Measurements from ENCODE around the gene MRC2.

The MRC2 gene

GRCh38 chr17:62641951-62642350 is 14.5 kb downstream of the MRC2 start:
- no peaks in the 10 kb centered on the region for H3K9me3 Mint-ChIP-seq
- H3K36me3 Mint-ChIP-seq, result no peaks in the 10 kb centered on the region
- no peaks in the 10 kb centered on the region for H3K27me3 Mint-ChIP-seq
- ATAC-seq (ENCODE audit: low read depth) (no peak), DNase-seq (ENCODE audit: low spot score in 2 of 2) (no peak)
- no peak overlapping the region for H3K4me3 Mint-ChIP-seq
- H3K4me1 Mint-ChIP-seq, result no peaks in the 10 kb centered on the region
- H3K27ac Mint-ChIP-seq, result no peak overlapping the region

DNA sequence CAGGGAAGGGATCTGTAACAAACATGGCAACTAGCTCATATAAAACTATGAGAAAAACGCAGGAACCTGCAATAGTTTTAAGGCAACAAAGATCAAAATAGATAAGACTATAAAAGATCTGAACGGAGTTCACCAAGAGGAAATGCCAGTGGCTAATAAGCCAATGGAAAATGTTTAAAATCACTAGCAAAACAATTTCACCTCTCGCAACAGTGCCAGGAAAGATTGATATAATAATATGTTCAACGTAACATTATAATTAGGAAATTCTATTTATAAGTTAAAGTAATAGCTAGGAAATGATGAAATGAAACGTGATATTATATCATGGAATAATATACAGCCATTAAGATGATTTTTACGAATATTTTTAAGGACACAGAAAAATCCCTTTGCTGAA is 16.0 kb downstream of the MRC2 start:
- no peaks in the 10 kb centered on the region for H3K9me3 Mint-ChIP-seq
- no peak overlapping the region for H3K27ac Mint-ChIP-seq
- no peaks in the 10 kb centered on the region for H3K36me3 Mint-ChIP-seq
- H3K4me1 Mint-ChIP-seq, result no peaks in the 10 kb centered on the region
- H3K4me3 Mint-ChIP-seq, result no peak overlapping the region
- no peak for DNase-seq (ENCODE audit: low spot score in 2 of 2)
- no peak for ATAC-seq (ENCODE audit: low read depth)
- H3K27me3 Mint-ChIP-seq, result no peaks in the 10 kb centered on the region

- Mint-ChIP-seq H3K27me3 (no peaks in the 10 kb centered on the region), H3K4me1 (no peaks in the 10 kb centered on the region), H3K36me3 (no peaks in the 10 kb centered on the region)
Observed at GRCh38 chr17:62644487-62645173, 17.2 kb downstream of the MRC2 start.

DNA sequence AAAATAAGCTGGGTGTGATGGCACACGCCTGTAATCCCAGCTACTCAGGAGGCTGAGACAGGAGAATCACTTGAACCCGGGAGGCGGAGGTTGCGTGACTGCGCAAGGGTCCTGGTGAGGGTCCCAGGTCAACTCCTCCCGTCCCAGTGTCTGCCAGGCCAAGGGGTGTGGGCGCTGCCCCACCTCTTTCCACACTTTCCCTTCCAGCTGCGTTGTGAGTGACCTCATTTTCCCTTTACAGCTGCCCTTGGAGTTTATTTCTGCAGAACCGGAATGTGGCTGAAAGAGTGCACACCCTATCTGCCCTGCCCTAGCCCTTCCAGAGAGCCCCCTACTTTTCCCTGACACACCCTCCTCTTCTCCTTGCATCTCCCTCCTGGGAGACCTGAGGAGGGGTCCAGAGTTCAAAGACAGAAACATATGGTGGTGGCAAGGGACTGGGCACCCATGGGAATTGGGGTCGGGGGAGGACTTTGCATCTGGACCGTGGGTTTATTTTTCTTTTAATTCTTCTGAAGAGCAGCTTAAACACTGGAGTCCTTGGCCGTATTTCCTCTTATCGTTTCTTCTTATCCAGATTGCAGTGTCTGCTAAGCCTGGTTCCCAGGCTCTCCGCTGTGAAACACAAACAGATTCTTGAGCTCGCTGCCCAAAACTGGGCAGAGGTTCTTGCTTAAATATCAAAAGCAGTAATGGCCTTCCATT is 20.9 kb downstream of the MRC2 start:
- no peak for ATAC-seq (ENCODE audit: low read depth)
- no peak overlapping the region for H3K27ac Mint-ChIP-seq
- H3K27me3 Mint-ChIP-seq, result peaks cover under 1% of the 10 kb centered on the region
- no peak overlapping the region for H3K4me3 Mint-ChIP-seq
- H3K4me1 Mint-ChIP-seq, result peaks cover 8% of the 10 kb centered on the region
- no peaks in the 10 kb centered on the region for H3K9me3 Mint-ChIP-seq
- DNase-seq (ENCODE audit: low spot score in 2 of 2), result no peak
- H3K36me3 Mint-ChIP-seq, result no peaks in the 10 kb centered on the region

More at GRCh38 chr17:62644487-62645173, 17.2 kb downstream of the MRC2 start:
- H3K9me3 Mint-ChIP-seq, result no peaks in the 10 kb centered on the region
- no peak for ATAC-seq (ENCODE audit: low read depth)
- DNase-seq (ENCODE audit: low spot score in 2 of 2), result no peak
- H3K27ac Mint-ChIP-seq, result no peak overlapping the region
- no peak overlapping the region for H3K4me3 Mint-ChIP-seq

DNA sequence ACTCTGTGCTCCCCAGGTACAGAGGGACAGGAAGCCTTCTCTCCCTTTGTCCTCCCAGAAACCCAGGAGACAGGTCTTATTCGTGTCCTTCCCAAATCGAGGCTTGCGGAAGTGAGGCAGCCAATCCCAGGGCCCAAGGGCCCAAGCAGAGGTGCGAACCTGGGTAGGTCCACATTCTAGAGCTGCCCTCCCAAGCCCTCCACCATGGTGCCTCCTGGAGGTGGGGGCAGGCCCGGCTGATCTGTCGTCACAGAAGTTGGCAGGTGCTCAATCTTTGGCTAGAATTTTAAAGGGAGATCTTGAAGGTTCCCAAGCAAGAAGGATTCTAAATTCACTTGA is 21.5 kb downstream of the MRC2 start:
- H3K36me3 Mint-ChIP-seq, result no peaks in the 10 kb centered on the region
- no peak overlapping the region for H3K27ac Mint-ChIP-seq
- H3K9me3 Mint-ChIP-seq, result no peaks in the 10 kb centered on the region
- DNase-seq (ENCODE audit: low spot score in 2 of 2), result no peak
- peaks cover 12% of the 10 kb centered on the region for H3K4me1 Mint-ChIP-seq
- no peak overlapping the region for H3K4me3 Mint-ChIP-seq
- no peak for ATAC-seq (ENCODE audit: low read depth)
- H3K27me3 Mint-ChIP-seq, result peaks cover 2% of the 10 kb centered on the region

- Mint-ChIP-seq H3K27me3 (peaks cover 2% of the 10 kb centered on the region), H3K4me1 (peaks cover 12% of the 10 kb centered on the region), H3K4me3 (no peak overlapping the region), H3K9me3 (no peaks in the 10 kb centered on the region), H3K36me3 (no peaks in the 10 kb centered on the region), H3K27ac (no peak overlapping the region)
- DNase-seq (ENCODE audit: low spot score in 2 of 2), result no peak
- no peak for ATAC-seq (ENCODE audit: low read depth)
Observed at GRCh38 chr17:62649570-62649969, 22.1 kb downstream of the MRC2 start.

DNA sequence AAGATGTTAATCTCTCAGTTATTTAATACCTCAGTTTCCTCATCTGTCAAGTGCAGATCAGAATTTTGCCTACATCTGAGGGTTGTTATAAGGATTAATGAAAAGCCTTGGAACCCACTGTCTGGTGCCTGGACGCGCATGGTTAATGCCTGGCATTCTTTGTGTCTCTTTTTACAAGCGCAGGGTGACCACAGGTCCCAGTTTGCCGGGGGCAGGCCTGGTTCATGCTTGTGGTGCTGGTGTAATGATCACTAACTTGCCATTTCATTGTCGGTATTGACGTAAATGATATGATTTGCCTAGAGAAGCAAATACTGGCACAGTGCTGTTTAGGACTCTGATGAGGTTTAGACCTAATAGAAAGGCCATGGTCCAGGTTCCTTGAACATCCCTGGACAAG is 23.1 kb downstream of the MRC2 start:
- no peak overlapping the region for H3K27ac Mint-ChIP-seq
- ATAC-seq (ENCODE audit: low read depth), result no peak

DNA sequence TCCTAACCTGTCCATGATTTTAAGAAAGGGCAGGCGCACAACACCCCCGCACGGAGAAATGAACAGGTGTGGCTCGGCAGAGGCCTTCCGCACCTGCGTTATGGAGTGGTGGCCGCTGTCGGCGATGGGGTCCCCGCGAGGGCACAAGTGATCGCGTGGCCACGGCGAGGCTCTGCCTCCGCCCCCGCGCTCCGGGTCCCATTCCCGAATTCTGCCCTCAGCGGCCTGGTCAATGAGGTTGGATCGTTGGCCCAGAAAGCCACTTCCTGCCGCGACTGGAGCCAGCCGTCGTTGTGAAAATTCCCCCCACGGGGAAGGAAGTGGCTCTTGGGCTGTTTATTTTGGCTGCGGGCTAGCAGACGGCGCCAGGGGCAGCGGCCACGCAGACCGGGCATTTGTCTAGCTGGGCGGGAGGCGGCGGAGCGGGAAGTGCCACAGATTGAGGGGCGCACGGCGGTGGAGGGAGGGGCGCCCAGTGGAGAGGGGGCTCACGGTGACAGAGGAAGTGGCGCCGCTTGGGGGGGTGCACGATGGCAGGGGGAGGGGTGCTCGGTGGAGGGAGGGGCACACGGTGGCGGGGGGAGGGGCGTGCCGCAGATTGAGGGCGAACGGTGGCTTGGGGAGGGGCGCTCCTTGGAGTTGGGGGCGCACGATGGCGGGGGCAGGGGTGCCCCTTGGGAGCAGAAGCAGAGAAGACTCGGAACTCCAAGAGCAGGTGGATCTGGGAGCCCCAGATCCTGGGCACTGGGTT is 25.0 kb downstream of the MRC2 start:
- peak overlapping the region; percentile 88 for H3K27ac Mint-ChIP-seq
- H3K4me3 Mint-ChIP-seq, result peak overlapping the region; percentile 93
- H3K36me3 Mint-ChIP-seq, result no peaks in the 10 kb centered on the region
- peaks cover 2% of the 10 kb centered on the region for H3K27me3 Mint-ChIP-seq
- DNase-seq (ENCODE audit: low spot score in 2 of 2), result peak in 1 of 2 donors; percentile 34
- ATAC-seq (ENCODE audit: low read depth), result peak; percentile 44
- no peaks in the 10 kb centered on the region for H3K9me3 Mint-ChIP-seq
- H3K4me1 Mint-ChIP-seq, result peaks cover 12% of the 10 kb centered on the region

More for the DNA sequence above, 23.1 kb downstream of the MRC2 start:
- DNase-seq (ENCODE audit: low spot score in 2 of 2), result no peak
- no peaks in the 10 kb centered on the region for H3K9me3 Mint-ChIP-seq
- H3K27me3 Mint-ChIP-seq, result peaks cover 2% of the 10 kb centered on the region
- H3K4me1 Mint-ChIP-seq, result peaks cover 12% of the 10 kb centered on the region
- no peaks in the 10 kb centered on the region for H3K36me3 Mint-ChIP-seq
- H3K4me3 Mint-ChIP-seq, result no peak overlapping the region

GRCh38 chr17:62653002-62653825 is 25.7 kb downstream of the MRC2 start:
- H3K4me3 Mint-ChIP-seq, result peak overlapping the region; percentile 93
- H3K4me1 Mint-ChIP-seq, result peaks cover 12% of the 10 kb centered on the region
- ATAC-seq (ENCODE audit: low read depth) (peak; percentile 64), DNase-seq (ENCODE audit: low spot score in 2 of 2) (peak in 1 of 2 donors; percentile 22)
- H3K27me3 Mint-ChIP-seq, result peaks cover 2% of the 10 kb centered on the region
- H3K9me3 Mint-ChIP-seq, result no peaks in the 10 kb centered on the region
- H3K36me3 Mint-ChIP-seq, result no peaks in the 10 kb centered on the region
- H3K27ac Mint-ChIP-seq, result peak overlapping the region; percentile 88

DNA sequence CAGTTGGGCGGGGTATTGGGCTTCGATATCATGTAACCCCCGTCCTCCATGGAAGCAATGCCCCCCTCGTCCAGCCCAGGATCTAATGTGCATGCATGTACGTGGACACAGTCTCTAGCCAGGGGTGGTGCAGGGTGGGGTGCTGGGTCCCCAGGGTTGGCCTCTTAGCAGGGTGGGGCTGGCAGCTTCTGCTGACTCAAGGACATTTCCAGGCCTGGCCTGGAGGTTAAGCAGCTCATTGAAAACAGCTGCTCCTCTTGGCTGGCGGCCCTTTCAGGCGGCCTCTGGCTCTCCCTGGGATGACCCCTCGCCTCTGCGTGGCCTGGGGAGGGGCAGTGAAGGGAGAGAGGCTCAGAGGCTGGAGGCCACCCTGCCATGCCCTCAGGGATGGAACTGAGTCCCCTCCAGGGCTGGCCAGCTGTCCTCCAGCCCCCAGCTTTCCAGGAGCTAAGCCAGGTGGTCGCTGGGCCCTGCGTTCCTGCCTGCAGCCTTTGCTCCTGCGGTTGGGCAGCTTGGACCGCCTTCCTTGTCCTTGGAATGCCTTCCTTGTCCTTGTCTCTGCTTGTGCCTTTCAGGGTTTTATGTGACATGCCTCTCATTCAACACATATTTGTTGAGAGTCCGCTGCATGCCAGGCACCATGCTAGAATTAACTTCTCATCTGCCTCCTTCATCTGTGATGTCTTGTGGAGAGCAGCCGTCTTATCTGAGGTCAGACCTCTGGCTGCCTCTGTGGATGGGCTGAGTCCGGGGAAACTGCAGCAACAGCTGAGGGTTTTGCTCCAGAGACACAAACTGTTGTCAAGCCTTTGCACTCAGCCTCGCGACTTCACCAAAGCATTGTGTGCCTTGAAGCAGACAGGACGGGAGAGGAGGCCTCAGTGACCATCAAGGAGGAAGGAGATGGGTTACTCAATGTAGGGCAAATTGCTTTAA is 26.6 kb downstream of the MRC2 start:
- ATAC-seq (ENCODE audit: low read depth) (no peak), DNase-seq (ENCODE audit: low spot score in 2 of 2) (no peak)
- Mint-ChIP-seq H3K27me3 (peaks cover 2% of the 10 kb centered on the region), H3K9me3 (no peaks in the 10 kb centered on the region), H3K27ac (no peak overlapping the region), H3K36me3 (no peaks in the 10 kb centered on the region), H3K4me1 (peaks cover 12% of the 10 kb centered on the region), H3K4me3 (peak overlapping the region; percentile 56)

- no peak overlapping the region for H3K4me3 Mint-ChIP-seq
- H3K9me3 Mint-ChIP-seq, result peaks cover under 1% of the 10 kb centered on the region
- H3K27me3 Mint-ChIP-seq, result peaks cover 2% of the 10 kb centered on the region
- ATAC-seq (ENCODE audit: low read depth), result no peak
- no peak for DNase-seq (ENCODE audit: low spot score in 2 of 2)
- no peaks in the 10 kb centered on the region for H3K36me3 Mint-ChIP-seq
- no peak overlapping the region for H3K27ac Mint-ChIP-seq
- H3K4me1 Mint-ChIP-seq, result peaks cover 12% of the 10 kb centered on the region
Observed at GRCh38 chr17:62655656-62656055, 28.2 kb downstream of the MRC2 start.

GRCh38 chr17:62656446-62656845 is 29.0 kb downstream of the MRC2 start:
- ATAC-seq (ENCODE audit: low read depth) (no peak), DNase-seq (ENCODE audit: low spot score in 2 of 2) (no peak)
- Mint-ChIP-seq H3K27ac (no peak overlapping the region), H3K4me3 (no peak overlapping the region), H3K9me3 (peaks cover 6% of the 10 kb centered on the region), H3K36me3 (peaks cover under 1% of the 10 kb centered on the region), H3K27me3 (peaks cover 2% of the 10 kb centered on the region), H3K4me1 (peaks cover 12% of the 10 kb centered on the region)

DNA sequence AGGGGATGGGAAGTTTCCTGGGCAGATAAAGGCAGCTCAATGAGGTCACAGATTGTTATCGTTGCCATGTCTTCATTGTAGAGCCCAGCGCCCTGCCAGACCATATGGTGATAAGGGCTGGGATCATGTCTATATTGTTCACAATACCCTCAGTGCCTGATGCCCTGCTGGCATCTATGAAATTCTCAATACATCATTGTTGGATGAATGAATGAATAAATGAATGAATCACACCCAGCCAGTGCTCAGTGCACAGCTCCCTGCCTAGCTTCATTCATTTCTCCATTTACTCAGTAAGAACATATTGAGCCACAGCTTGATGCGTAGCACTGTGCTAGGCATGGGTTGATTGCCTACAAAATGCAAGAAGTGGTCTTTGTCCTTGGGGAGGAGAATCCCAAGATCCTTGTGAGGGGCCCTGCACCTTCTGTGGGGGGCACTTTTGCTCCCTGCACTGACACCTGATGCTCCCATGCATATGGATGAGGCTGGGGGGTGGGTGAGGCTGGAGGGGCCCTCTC is 29.7 kb downstream of the MRC2 start:
- H3K4me1 Mint-ChIP-seq, result peaks cover 9% of the 10 kb centered on the region
- H3K36me3 Mint-ChIP-seq, result peaks cover 1% of the 10 kb centered on the region
- no peak for ATAC-seq (ENCODE audit: low read depth)
- peaks cover 2% of the 10 kb centered on the region for H3K27me3 Mint-ChIP-seq
- DNase-seq (ENCODE audit: low spot score in 2 of 2), result no peak
- no peak overlapping the region for H3K27ac Mint-ChIP-seq
- H3K4me3 Mint-ChIP-seq, result no peak overlapping the region
- peaks cover 7% of the 10 kb centered on the region for H3K9me3 Mint-ChIP-seq
